Glutamatergic neuron (in vitro differentiated cells): ENCODE data around the gene MTR. TPM values are rescaled to one million over a fixed set of nuclear protein-coding genes. Genes with fewer than 3 reads are reported as not detected.

Experiments used
- DNase-seq: peaks from one replicate; pipeline ENCODE4 v3.0.0; 2022
- H3K27ac Mint-ChIP-seq: one replicate; pipeline ENCODE4 v1.8.0; 2020; ENCODE audit warnings: mild to moderate bottlenecking, mixed read lengths, inconsistent platforms; ENCODE audit not compliant: unreplicated experiment
- H3K27me3 Mint-ChIP-seq: one replicate; pipeline ENCODE4 v1.8.0; 2020; ENCODE audit warnings: mild to moderate bottlenecking, moderate library complexity, mixed read lengths, inconsistent platforms; ENCODE audit not compliant: unreplicated experiment
- H3K36me3 Mint-ChIP-seq: one replicate; pipeline ENCODE4 v1.8.0; 2020; ENCODE audit warnings: mild to moderate bottlenecking, mixed read lengths, inconsistent platforms; ENCODE audit not compliant: unreplicated experiment
- H3K4me1 Mint-ChIP-seq: one replicate; pipeline ENCODE4 v1.8.0; 2020; ENCODE audit warnings: mild to moderate bottlenecking, low read depth, mixed read lengths, inconsistent platforms; ENCODE audit not compliant: unreplicated experiment
- H3K4me3 Mint-ChIP-seq: one replicate; pipeline ENCODE4 v1.8.0; 2020; ENCODE audit warnings: mild to moderate bottlenecking, mixed read lengths, inconsistent platforms; ENCODE audit not compliant: unreplicated experiment
- H3K9me3 Mint-ChIP-seq: one replicate; pipeline ENCODE4 v1.8.0; 2020; ENCODE audit warnings: mild to moderate bottlenecking, moderate library complexity, mixed read lengths, inconsistent platforms; ENCODE audit not compliant: unreplicated experiment
- total RNA-seq: library from RNA; stranded (reverse); fragmentation: NEBNext Ultra II Directional; extraction: Animal tissue kit (Norgen Biotek cat#: 25700); gene quantifications from one replicate; pipeline ENCODE4 v1.2.1, GENCODE V29; 2021; ENCODE audit not compliant: unreplicated experiment
- TF ChIP-seq, protein P1 (sequence below): fragments of 200-600 bp; sonication (generic); IDR thresholded peaks from one replicate; pipeline ENCODE4 v1.5.0; 2021; ENCODE audit not compliant: partially characterized antibody, unreplicated experiment

Gene MTR
- total RNA-seq, 1 donor from 2014 or later = 33.2 TPM

DNA sequence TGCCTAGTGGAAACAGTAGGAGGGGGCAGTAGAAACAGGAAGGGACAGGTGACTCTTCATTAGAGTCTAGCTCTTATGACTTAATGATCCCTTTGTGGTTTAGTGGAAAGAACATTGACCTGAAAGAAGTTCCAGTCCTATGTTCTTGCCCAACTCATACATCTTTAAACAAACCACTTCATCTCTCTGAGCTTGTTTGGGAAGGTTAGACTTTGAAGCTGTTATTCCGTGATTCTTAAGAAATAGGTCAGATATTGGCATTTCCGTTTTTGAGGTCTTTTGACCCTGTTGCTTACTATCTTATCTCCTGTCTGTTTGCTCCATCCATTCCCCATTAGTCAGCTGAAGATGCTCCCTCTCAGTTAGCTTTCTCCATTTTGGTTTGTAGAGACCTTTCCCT, 38.5 kb downstream of the MTR start:
- no peaks in the 10 kb centered on the region for H3K4me1 Mint-ChIP-seq
- H3K27me3 Mint-ChIP-seq = no peaks in the 10 kb centered on the region
- H3K27ac Mint-ChIP-seq = no peak overlapping the region
- H3K4me3 Mint-ChIP-seq = no peak overlapping the region
- H3K36me3 Mint-ChIP-seq = no peaks in the 10 kb centered on the region
- no peak for DNase-seq
- H3K9me3 Mint-ChIP-seq = no peaks in the 10 kb centered on the region
- TF ChIP-seq, protein P1, sequence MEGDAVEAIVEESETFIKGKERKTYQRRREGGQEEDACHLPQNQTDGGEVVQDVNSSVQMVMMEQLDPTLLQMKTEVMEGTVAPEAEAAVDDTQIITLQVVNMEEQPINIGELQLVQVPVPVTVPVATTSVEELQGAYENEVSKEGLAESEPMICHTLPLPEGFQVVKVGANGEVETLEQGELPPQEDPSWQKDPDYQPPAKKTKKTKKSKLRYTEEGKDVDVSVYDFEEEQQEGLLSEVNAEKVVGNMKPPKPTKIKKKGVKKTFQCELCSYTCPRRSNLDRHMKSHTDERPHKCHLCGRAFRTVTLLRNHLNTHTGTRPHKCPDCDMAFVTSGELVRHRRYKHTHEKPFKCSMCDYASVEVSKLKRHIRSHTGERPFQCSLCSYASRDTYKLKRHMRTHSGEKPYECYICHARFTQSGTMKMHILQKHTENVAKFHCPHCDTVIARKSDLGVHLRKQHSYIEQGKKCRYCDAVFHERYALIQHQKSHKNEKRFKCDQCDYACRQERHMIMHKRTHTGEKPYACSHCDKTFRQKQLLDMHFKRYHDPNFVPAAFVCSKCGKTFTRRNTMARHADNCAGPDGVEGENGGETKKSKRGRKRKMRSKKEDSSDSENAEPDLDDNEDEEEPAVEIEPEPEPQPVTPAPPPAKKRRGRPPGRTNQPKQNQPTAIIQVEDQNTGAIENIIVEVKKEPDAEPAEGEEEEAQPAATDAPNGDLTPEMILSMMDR = no peak

DNA sequence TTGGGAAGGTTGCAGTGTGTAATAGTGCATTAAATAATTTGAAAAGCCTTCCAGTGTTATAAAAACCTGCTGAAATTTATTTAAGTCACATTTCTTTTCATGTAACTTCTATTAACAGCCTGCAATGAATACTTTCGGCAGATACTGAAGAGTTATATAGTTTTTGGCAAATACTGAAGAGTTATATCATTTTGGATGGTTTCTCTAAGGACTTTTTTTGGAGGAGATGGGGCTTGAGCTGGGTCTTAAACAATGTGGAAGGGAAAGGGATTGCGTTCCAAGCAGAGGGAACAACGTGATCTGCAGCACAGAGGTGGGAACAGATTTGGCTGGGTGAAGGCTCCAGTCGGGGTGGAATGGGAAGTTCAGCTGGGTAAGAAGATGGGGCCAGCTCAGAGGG, 39.8 kb downstream of the MTR start:
- Mint-ChIP-seq H3K27ac (no peak overlapping the region), H3K4me1 (no peaks in the 10 kb centered on the region), H3K36me3 (no peaks in the 10 kb centered on the region), H3K4me3 (no peak overlapping the region), H3K27me3 (no peaks in the 10 kb centered on the region), H3K9me3 (no peaks in the 10 kb centered on the region)
- TF ChIP-seq, protein P1 = no peak
- DNase-seq = no peak

DNA sequence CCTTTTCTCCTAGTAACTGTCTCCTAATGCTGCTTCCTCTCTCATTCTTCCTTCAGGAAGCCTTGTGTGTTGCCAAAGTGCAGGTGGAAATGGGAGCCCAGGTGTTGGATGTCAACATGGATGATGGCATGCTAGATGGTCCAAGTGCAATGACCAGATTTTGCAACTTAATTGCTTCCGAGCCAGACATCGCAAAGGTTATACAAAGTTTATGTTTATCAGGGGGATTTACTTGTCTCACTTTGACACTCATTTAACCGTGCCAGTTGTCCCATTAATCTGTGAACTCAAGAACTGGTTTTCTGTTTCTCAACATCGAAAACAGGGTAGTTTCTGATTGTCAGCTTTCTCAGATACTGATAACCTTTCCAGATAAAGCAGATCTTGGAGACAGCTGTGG, 40.4 kb downstream of the MTR start:
- no peaks in the 10 kb centered on the region for H3K9me3 Mint-ChIP-seq
- TF ChIP-seq, protein P1 = no peak
- no peak overlapping the region for H3K27ac Mint-ChIP-seq
- H3K4me3 Mint-ChIP-seq = no peak overlapping the region
- no peaks in the 10 kb centered on the region for H3K36me3 Mint-ChIP-seq
- no peaks in the 10 kb centered on the region for H3K4me1 Mint-ChIP-seq
- no peak for DNase-seq
- H3K27me3 Mint-ChIP-seq = no peaks in the 10 kb centered on the region

DNA sequence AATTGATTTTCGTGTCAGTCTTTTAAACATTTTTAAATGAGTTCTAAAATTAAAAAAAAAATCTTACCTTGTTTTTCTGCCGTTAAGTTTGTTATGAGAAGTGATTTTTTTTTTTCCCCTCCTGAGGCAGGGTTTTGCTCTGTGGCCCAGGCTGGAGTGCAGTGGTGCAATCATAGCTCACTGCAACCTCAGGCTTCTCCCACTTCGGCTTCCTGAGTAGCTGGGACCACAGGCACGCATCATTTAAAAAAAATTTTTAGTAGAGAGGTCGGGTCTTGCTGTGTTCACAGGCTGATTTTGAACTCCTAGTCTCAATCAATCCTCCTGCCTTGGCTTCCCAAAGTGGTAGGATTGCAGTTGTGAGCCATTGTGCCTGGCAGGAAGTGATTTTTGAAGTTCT, 41.1 kb downstream of the MTR start:
- Mint-ChIP-seq H3K4me1 (no peaks in the 10 kb centered on the region), H3K9me3 (no peaks in the 10 kb centered on the region), H3K4me3 (no peak overlapping the region), H3K27ac (no peak overlapping the region), H3K36me3 (no peaks in the 10 kb centered on the region), H3K27me3 (no peaks in the 10 kb centered on the region)
- TF ChIP-seq, protein P1 = no peak
- DNase-seq = no peak

DNA sequence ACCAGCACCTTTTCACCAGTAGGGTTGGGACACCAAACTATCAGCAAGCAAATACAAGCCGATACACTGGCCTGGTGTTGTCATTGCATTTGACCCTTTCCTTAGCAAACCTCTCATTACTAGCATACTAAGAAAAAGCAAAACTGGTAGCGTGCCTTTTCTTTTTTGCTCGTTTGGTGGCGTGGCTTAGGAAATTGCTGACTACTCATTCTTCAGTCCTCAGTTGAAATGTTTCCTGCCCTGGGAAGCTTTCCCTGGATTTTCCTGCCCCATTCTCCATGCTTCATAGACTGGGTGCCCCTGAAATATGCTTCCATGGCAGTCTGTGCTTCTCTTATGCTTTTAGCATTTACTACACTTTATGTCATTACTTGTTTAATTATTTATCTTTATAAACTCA, 42.0 kb downstream of the MTR start:
- no peaks in the 10 kb centered on the region for H3K4me1 Mint-ChIP-seq
- no peak for DNase-seq
- H3K9me3 Mint-ChIP-seq = no peaks in the 10 kb centered on the region
- H3K36me3 Mint-ChIP-seq = no peaks in the 10 kb centered on the region
- H3K27ac Mint-ChIP-seq = no peak overlapping the region
- no peaks in the 10 kb centered on the region for H3K27me3 Mint-ChIP-seq
- H3K4me3 Mint-ChIP-seq = no peak overlapping the region
- TF ChIP-seq, protein P1 = no peak
